Uterus (tissue), 4 donors: Measurements from ENCODE around the gene PITPNM3. TPM values are rescaled to one million over a fixed set of nuclear protein-coding genes. Genes with fewer than 3 reads are reported as not detected.
A peak's percentile ranks its signal among the peaks of the same experiment; 100 is the strongest.

Experiments
- DNase-seq, 2 donors: peaks; one replicate each; pipeline ENCODE4 v3.0.0-alpha.2; 2019 to 2020
- H3K27ac ChIP-seq, 2 donors: fragments of 200-600 bp; sonication (generic); 1 replicate in 1 of 2; 2 replicates in 1 of 2; pipeline ENCODE4 v1.5.1; 2016 to 2018
- H3K27me3 ChIP-seq, 2 donors: fragments of 200-600 bp; sonication (generic); one replicate each; pipeline ENCODE4 v1.5.1; 2018 to 2019; ENCODE audit warnings: control low read depth in 1 of 2
- H3K36me3 ChIP-seq, 2 donors: fragments of 200-600 bp; sonication (generic); one replicate each; pipeline ENCODE4 v1.5.1; 2019; ENCODE audit warnings: control low read depth in 1 of 2
- H3K4me1 ChIP-seq, 2 donors: fragments of 200-600 bp; sonication (generic); one replicate each; pipeline ENCODE4 v1.5.1; 2018 to 2019; ENCODE audit warnings: control low read depth in 1 of 2
- H3K4me3 ChIP-seq, 2 donors: fragments of 200-600 bp; sonication (generic); 1 replicate in 1 of 2; 2 replicates in 1 of 2; pipeline ENCODE4 v1.5.1; 2018 to 2019; ENCODE audit warnings: mild to moderate bottlenecking in 1 of 2
- H3K9me3 ChIP-seq, 2 donors: fragments of 200-600 bp; sonication (generic); one replicate each; pipeline ENCODE4 v1.5.1; 2019; ENCODE audit warnings: control low read depth in 1 of 2
- POLR2A ChIP-seq, 2 donors: fragments of 450-650 bp; IDR thresholded peaks; one replicate each; pipeline ENCODE4 v1.6.1; 2016; ENCODE audit warnings: antibody characterized with exemption in 2 of 2, mild to moderate bottlenecking in 1 of 2, moderate library complexity in 1 of 2
- intact Hi-C: fragments of 100-400 bp; cut with DNase I; formaldehyde crosslinking; loops from one replicate; pipeline ENCODE4 v1.15.1; 2023; ENCODE audit warnings: low total_unique reads
- small RNA-seq: library from RNA; depleted of rRNA; stranded (forward); fragments of <200 nt; gene quantifications from one replicate; pipeline ENCODE3, GENCODE V24; 2016
- total RNA-seq, 4 donors: library from RNA; depleted of rRNA in 3 of 4; stranded (reverse); fragments of >200 nt in 3 of 4; gene quantifications; one replicate each; pipeline versions ENCODE4 v1.1.0 to v1.2.4, GENCODE V29; 2014 to 2023
- TF ChIP-seq, protein P1 (sequence below), 4 experiments: fragments of 200-600 bp in 2 of 4; fragments of 450-650 bp in 2 of 4; sonication (generic) in 2 of 4; IDR thresholded peaks; one replicate each; pipeline ENCODE4 v1.5.1; 2016 to 2019; ENCODE audit warnings: antibody characterized with exemption in 4 of 4, mild to moderate bottlenecking in 2 of 4, moderate library complexity in 1 of 4
- donor health status: DM: yes; HTN: yes; CAD: no.

PITPNM3 gene
- total RNA-seq, 4 donors from 2014 or later, result 0.59 to 9.3 (median 6.1) TPM

DNA sequence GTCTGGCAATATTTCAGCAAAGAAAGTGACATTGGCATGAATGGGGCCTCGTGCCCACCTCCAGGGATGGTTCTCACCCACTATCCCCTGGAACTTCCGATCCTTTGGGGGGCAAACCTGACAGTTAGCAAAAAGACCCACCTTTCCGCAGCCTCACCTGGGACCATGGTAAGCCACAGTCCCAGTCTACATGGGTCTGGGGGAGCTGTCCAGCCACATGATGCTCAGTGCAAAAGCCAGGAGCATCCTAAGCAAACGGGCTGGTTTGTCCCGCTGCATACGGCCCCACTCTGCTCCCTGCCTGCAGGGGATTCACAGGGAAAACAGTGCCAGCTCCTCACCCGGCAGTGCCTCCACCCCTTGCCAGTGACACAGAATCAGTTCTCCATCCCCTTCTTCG is 140.7 kb downstream of the PITPNM3 start:
- DNase-seq, result no peak
- Histone ChIP-seq H3K4me3 (no peak overlapping the region), H3K27ac (no peak overlapping the region), H3K27me3 (no peaks in the 10 kb centered on the region), H3K9me3 (no peaks in the 10 kb centered on the region), H3K4me1 (no peaks in the 10 kb centered on the region), H3K36me3 (no peaks in the 10 kb centered on the region)
- intact Hi-C loops, result no loop called here
- TF ChIP-seq, protein P1, sequence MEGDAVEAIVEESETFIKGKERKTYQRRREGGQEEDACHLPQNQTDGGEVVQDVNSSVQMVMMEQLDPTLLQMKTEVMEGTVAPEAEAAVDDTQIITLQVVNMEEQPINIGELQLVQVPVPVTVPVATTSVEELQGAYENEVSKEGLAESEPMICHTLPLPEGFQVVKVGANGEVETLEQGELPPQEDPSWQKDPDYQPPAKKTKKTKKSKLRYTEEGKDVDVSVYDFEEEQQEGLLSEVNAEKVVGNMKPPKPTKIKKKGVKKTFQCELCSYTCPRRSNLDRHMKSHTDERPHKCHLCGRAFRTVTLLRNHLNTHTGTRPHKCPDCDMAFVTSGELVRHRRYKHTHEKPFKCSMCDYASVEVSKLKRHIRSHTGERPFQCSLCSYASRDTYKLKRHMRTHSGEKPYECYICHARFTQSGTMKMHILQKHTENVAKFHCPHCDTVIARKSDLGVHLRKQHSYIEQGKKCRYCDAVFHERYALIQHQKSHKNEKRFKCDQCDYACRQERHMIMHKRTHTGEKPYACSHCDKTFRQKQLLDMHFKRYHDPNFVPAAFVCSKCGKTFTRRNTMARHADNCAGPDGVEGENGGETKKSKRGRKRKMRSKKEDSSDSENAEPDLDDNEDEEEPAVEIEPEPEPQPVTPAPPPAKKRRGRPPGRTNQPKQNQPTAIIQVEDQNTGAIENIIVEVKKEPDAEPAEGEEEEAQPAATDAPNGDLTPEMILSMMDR (IDR thresholded peaks at IDR 0.05), result no peak

DNA sequence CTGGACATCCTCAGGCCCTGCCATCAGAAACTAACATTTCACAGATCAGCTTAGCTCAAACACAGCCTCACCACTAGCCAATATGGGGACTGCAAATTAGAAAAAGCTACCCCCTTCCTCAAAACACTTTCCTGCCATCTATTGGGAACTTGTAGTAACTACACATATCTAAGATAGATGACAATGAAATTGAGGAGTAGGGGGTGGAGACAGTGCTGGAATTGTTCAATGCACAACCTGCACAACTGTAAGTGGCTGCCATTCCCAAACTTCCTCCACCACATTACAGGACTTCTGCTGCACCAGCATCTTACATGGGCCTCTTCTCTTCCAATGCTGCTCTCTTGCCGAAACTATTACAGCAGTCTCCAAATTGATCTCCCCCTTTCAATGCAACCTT is 143.3 kb downstream of the PITPNM3 start:
- no peak for DNase-seq
- intact Hi-C loops, result no loop called here
- TF ChIP-seq, protein P1 (IDR thresholded peaks at IDR 0.05), result peak in 1 of 4 experiments; percentile 23
- no peak for TF ChIP-seq POLR2A (IDR thresholded peaks at IDR 0.05)

DNA sequence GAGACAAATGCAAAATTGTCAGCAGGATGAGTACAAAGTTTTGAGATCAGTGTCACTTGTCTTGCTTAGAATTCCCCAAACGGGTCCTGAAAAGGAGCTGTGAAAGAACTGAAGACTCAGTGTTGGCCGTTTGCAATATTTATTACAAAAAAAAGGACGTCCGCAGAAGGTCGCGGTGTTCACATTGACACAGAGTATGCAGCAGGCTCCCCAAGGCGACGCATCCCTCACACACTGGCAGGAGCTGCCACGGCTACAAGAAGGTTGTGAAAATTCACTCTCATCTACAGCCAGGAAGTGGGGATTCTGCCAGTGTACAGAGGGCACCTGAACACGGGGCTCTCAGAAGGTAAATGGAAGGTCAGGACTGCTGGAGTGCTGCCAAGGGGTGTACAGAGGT is 147.6 kb downstream of the PITPNM3 start:
- H3K9me3 ChIP-seq, result no peaks in the 10 kb centered on the region
- H3K27ac ChIP-seq, result no peak overlapping the region
- TF ChIP-seq POLR2A (IDR thresholded peaks at IDR 0.05), result no peak
- TF ChIP-seq, protein P1 (IDR thresholded peaks at IDR 0.05), result no peak
- no peak for DNase-seq
- no peak overlapping the region for H3K4me3 ChIP-seq
- no peaks in the 10 kb centered on the region for H3K27me3 ChIP-seq
- H3K4me1 ChIP-seq, result no peaks in the 10 kb centered on the region
- intact Hi-C loops, result no loop called here
- no peaks in the 10 kb centered on the region for H3K36me3 ChIP-seq

More for the DNA sequence above, 143.3 kb downstream of the PITPNM3 start:
- H3K27ac ChIP-seq, result no peak overlapping the region
- H3K4me3 ChIP-seq, result no peak overlapping the region
- no peaks in the 10 kb centered on the region for H3K9me3 ChIP-seq
- no peaks in the 10 kb centered on the region for H3K4me1 ChIP-seq
- H3K36me3 ChIP-seq, result no peaks in the 10 kb centered on the region
- no peaks in the 10 kb centered on the region for H3K27me3 ChIP-seq

DNA sequence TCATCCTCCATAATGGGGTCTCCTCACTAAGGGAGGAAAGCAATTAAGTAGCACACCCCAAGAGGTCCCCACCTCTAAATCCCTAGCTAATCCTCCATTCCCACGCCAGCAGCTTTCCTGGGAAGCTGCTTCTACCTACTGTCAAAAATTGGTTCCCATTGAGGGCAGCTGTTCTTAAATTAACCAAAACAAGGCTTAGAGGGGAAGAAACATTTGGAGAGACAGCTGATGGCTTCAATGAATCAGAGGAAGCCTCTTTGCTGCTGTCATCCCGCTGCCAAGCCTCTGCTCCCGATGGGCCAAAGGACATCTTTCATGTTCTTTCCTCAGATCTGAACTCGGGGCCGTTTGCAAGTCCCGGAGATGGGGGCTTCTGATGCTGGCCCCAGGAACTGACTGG is 148.1 kb downstream of the PITPNM3 start:
- Histone ChIP-seq H3K36me3 (no peaks in the 10 kb centered on the region), H3K27ac (no peak overlapping the region), H3K4me3 (no peak overlapping the region), H3K4me1 (no peaks in the 10 kb centered on the region), H3K27me3 (no peaks in the 10 kb centered on the region), H3K9me3 (no peaks in the 10 kb centered on the region)
- TF ChIP-seq, protein P1 (IDR thresholded peaks at IDR 0.05), result no peak
- TF ChIP-seq POLR2A (IDR thresholded peaks at IDR 0.05), result no peak
- no peak for DNase-seq
- intact Hi-C loops, result no loop called here

DNA sequence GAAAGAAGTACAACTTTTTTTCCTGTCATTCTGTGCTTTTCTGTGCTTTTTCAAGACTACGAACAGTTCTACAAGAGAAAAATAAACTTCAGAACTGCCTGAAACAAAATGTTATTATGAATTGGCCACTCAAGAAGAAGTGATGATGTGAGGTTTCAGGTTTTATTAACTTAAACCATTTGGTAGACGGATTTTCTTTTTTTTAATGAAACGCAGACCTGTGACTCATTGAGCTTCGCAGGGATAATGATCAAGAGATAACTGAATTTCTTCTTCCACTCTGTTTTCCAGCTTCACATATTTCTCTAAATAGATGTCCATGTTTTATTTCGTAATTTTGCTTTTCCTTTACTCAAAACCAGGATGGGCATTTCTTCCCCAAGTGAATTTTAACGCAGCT is 154.1 kb downstream of the PITPNM3 start:
- TF ChIP-seq, protein P1 (IDR thresholded peaks at IDR 0.05), result no peak
- no peak for TF ChIP-seq POLR2A (IDR thresholded peaks at IDR 0.05)
- Histone ChIP-seq H3K4me3 (no peak overlapping the region), H3K4me1 (no peaks in the 10 kb centered on the region), H3K9me3 (no peaks in the 10 kb centered on the region), H3K27me3 (no peaks in the 10 kb centered on the region), H3K27ac (no peak overlapping the region), H3K36me3 (no peaks in the 10 kb centered on the region)
- DNase-seq, result no peak
- intact Hi-C loops, result no loop called here

Small RNAs within 50 kb of the gene (small RNA-seq; reads per million reads assigned to genes)
- gene RF00017 (not detected), gene RNA5SP435 (0.60 reads per million, percentile 11 among the genes with 10 or more reads in this experiment)

Other genes with a start within 250 kb of the PITPNM3 start
- gene AIPL1, start 121.4 kb downstream of the PITPNM3 start, total RNA-seq, result not detected
- gene PIMREG, start 112.1 kb downstream of the PITPNM3 start, total RNA-seq, result 10 to 100 TPM in 1 of 4 donors, not detected in 3; 16.0 TPM
- gene KIAA0753, start 84.2 kb upstream of the PITPNM3 start, total RNA-seq, result 10 to 100 TPM in 3 of 4 donors, 1 to 10 TPM in 1; 6.2 to 52.3 (median 28.8) TPM
- gene TXNDC17, start 84.5 kb upstream of the PITPNM3 start, total RNA-seq, result 100 to 1,000 TPM in 1 of 4 donors, 10 to 100 TPM in 2, 1 to 10 TPM in 1; 2.8 to 108 (median 51.5) TPM
- gene MED31, start 95.0 kb upstream of the PITPNM3 start, total RNA-seq, result 10 to 100 TPM in 3 of 4 donors, 1 to 10 TPM in 1; 1.5 to 49.7 (median 15.7) TPM
- 1 to 10 TPM in 3 of 4 donors, under 1 TPM in 1; 0.26 to 3.2 (median 1.3) TPM for gene C17orf100, start 95.2 kb upstream of the PITPNM3 start, total RNA-seq
- 1 to 10 TPM in 1 of 4 donors, under 1 TPM in 1, not detected in 2; 0.61 to 2.8 TPM for gene SLC13A5, start 156.8 kb upstream of the PITPNM3 start, total RNA-seq
- 100 to 1,000 TPM in 1 of 4 donors, 10 to 100 TPM in 3; 16.5 to 139 (median 63.9) TPM for gene XAF1, start 199.5 kb upstream of the PITPNM3 start, total RNA-seq
- gene FBXO39, start 219.7 kb upstream of the PITPNM3 start, total RNA-seq, result 1 to 10 TPM in 2 of 4 donors, under 1 TPM in 1, not detected in 1; 0.76 to 4.7 (median 2.0) TPM